ENCODE results near the gene TMBIM6.
"Not testable (repeated sequence)": the region's sequence is repeated elsewhere in the genome, so short reads cannot be mapped to it uniquely, and the experiment has no call there.

TMBIM6 gene

GRCh38 chr12:49721355-49721754, 20.0 kb upstream of the TMBIM6 start:
- in situ Hi-C loops (cut with MboI; ENCODE audit: low sequenced_read_pairs): not testable (repeated sequence)

DNA sequence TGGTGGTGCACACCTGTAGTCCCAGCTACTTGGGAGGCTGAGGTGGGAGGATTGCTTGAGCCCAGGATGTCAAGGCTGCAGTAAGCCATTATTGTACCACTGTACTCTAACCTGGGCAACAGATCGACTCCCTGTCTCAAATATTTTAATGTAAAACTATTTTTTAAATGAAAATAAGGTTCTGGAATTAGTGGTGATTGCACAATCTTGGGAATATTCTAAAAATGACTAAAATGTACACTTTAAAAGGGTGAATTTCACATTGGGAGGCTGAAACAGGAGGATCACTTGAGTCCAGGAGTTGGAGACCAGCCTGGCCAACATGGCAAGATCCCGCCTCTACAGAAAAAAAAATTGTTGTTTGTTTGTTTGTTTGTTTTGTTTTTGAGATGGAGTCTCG, 12.9 kb upstream of the TMBIM6 start:
- in situ Hi-C loops (cut with MboI; ENCODE audit: low sequenced_read_pairs): no loop called here

DNA sequence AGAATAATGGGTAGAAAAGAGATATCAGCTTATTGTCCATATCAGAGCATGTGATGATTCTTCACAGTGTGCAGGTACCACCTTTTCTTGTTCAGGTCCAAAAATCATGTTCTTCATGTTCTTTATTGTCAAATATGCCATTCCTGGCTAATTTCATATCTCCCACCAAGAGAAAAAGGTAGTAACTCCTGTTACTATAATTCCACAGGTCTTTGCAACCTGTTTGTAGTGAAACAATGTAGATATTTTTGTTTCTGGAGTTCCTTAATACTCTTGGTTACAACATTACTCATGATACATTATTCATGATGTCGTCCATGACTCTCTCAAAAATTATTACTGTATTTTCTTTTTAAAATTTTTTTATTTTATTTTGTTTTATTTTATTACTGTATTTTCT, 11.3 kb upstream of the TMBIM6 start:
- in situ Hi-C loops (cut with MboI; ENCODE audit: low sequenced_read_pairs): no loop called here

DNA sequence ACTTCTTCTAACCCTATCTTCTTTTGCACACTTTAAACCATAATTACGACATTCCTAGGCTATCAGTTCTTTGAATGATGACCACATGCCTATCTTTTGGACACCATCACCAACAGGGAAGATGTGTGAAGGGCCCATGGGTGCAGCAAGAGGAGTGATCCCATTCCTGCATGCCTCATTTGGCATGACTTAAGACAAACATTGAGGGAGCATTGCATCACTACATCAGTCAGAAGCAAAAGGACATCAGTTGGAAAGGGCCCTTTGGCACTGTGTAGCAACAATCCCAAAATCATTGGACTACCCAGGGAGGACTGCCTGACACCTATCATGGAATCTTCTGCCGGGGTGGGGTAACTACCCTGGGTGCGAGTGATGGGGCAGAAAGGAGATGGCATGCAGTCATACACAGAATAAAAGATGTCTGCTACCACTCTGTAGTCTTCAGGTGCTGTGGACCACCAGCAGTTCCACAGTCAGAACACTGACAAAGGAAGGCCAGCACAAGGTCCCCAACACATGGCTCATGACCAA, 10.7 kb upstream of the TMBIM6 start:
- in situ Hi-C loops (cut with MboI; ENCODE audit: low sequenced_read_pairs): no loop called here

DNA sequence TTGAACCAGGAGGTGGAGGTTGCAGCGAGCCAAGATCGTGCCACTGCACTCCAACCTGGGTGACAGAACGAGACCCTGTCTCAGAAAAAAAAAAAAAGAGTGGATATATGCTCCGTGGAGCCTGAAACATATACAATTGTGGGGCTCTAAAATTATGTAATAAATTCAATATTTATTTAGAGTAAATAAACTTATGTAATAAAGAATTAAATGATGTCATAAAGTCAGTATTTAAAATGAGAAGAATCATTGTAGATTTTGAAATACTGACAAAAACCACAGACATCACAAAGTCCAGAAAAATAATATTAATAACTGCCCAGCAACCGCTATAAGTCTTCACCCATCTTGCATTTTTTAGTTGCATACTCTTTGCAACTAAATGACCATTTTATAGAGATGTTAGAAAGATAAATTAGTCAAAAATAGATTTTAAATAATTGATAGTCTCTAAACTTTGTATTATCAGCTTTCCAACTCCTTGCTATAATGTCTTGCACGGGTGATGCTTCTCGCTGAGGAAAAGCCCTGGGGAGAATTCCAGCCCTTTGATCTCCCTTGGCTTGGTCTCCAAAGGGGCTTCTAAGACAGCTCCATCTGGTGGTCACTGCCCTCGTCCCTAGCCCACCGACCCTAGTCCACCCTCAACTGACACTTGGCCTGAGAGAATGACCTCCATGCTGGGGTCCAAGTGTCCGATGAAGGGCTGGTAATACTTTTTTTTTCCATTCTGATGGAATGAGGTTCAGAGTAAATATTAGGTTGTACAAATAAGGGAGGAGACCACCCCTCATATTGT, 7.9 kb upstream of the TMBIM6 start:
- in situ Hi-C loops (cut with MboI; ENCODE audit: low sequenced_read_pairs): no loop called here

DNA sequence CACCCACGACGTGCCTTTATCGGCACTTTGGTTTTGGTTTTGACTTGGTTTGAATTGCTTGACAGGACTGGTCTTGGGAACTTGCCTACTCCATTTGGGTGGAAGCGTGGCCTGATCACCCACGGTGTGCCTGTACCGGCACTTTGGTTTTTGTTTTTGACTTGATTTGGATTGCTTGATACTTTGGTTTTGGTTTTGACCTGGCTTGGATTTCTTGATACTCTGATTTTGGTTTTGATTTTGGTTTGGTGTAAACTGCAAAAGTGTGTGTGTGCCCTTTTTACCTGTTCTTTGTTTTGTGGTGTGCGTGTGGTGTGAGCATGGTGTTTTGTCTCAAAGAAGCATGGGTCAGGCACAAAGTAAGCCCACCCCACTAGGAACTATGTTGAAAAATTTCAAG, 6.5 kb upstream of the TMBIM6 start:
- in situ Hi-C loops (cut with MboI; ENCODE audit: low sequenced_read_pairs): not testable (repeated sequence)

- in situ Hi-C loops (cut with MboI; ENCODE audit: low sequenced_read_pairs): not testable (repeated sequence)
Observed at GRCh38 chr12:49738721-49739120, 2.6 kb upstream of the TMBIM6 start.

GRCh38 chr12:49740277-49740676, 1.1 kb upstream of the TMBIM6 start:
- in situ Hi-C loops (cut with MboI; ENCODE audit: low sequenced_read_pairs): not testable (repeated sequence)

GRCh38 chr12:49741882-49742620, 694 bp downstream of the TMBIM6 start:
- in situ Hi-C loops (cut with MboI; ENCODE audit: low sequenced_read_pairs): no loop called here

DNA sequence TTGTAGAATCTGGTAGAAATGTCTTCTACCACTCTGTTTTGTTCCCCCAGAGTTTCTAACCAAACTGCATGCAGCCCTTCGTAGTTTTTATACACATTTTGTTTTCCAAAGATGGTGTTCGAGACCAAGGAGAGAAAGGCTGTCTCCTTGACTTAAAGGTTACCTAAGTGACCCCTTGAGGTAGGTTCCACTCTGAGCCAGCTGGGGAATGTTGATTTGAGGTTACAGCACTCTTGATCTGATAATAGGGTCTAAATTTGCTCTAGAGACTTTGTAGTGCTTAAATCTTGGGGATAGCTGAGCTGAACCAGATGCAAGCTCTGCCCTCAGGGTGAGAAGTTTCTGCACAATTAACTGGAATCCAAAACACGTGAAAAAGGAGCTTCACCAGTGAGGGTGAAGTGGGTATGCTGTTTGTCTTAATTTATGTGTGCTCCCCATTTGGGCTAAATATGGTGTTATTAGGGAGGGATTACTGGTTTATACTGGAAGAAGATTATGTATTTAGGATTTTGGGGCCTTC, 3.1 kb downstream of the TMBIM6 start:
- in situ Hi-C loops (cut with MboI; ENCODE audit: low sequenced_read_pairs): no loop called here

GRCh38 chr12:49748306-49748705, 6.9 kb downstream of the TMBIM6 start:
- in situ Hi-C loops (cut with MboI; ENCODE audit: low sequenced_read_pairs): no loop called here

GRCh38 chr12:49748800-49749199, 7.4 kb downstream of the TMBIM6 start:
- in situ Hi-C loops (cut with MboI; ENCODE audit: low sequenced_read_pairs): no loop called here

DNA sequence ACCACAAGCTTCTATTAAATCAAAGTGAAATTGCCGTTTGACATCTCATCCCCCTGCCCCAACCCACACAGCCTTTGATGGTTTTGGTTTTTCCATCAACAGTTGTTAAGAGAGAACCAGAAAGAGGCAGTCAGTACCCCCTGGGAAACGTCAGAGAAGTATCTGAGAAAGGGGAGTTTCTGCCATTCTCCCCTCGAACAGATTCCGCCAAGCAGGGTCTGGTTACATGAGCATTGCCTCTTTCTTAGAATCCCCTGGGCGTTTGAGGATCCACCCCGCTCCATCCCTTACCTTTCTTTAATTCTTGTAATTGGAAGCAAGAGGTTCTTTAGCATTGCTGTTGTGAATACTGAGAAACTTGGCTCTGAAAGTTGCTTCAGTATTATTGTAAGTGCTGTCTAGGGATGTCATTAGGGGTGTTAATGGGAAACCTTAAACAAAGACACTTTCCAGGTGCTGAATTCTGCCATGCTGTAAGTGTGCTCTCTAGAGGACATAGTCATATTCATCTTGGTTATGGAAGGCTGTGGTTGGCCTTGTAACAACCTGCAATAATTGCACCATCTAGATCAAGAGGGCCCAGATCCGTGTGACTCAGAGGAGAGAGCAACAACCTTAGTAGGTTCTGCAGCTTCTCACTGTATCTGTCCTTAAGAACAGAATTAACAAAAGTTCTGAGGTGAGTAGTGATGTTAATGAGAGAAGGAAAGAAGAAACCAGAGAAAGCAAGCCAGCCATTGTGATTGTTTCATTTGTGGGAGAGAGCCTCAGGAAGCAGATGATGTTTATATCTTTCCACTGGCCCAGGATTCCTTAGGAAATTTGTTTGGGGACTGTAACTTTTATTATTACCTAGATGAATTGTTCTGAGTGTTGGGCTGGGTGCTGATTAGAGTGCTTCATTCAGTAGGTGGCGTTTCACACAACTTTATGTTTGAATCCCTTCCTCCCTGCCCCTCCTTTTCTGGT, 9.0 kb downstream of the TMBIM6 start:
- in situ Hi-C loops (cut with MboI; ENCODE audit: low sequenced_read_pairs): no loop called here

DNA sequence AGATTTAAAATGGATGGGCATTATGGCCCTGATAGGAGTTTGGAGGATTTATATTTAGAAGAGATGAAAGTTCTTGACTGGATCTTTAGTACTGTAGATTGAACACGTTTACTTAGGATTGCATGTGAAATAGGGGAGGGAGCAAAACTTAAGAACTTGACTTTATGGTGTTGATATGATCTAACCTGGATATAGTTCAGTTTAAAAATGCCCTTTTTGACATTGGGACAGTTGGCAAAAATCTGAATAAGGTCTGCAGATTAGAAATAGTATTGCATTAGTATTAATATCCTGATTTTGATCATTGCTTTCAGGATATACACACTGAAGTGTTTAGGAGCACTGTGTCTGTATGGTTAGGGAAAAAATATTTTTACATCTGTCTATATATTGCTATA, 9.6 kb downstream of the TMBIM6 start:
- in situ Hi-C loops (cut with MboI; ENCODE audit: low sequenced_read_pairs): no loop called here

- in situ Hi-C loops (cut with MboI; ENCODE audit: low sequenced_read_pairs): no loop called here
Observed at GRCh38 chr12:49761677-49762467, 20.5 kb downstream of the TMBIM6 start.

GRCh38 chr12:49762468-49762847, 21.1 kb downstream of the TMBIM6 start:
- in situ Hi-C loops (cut with MboI; ENCODE audit: low sequenced_read_pairs): no loop called here

DNA sequence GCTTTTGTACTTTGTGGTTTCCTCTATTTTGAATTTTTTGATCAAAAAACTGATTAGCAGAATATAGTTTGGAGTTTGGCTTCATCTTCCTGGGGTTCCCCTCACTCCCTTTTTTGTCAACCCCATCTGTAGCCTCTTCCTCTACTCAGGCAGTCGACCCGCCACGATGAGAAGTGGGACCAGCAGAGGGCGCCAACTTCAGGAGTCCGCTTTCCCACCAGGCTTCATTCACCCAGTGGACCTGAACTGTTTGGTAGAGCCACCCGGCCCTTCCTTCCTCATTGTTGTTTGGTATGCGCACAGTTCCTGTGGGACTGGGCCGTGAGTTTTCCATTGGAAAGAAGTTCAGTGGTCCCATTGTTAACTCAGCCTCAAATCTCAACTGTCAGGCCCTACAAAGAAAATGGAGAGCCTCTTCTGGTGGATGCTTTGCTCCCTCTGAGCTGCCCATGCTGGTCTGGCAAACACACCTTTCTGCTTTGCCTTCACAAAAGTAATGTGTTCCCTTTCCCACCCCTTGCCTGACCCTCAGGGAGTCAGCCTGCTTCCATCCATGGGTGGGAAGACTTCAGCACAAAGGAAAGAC, 21.7 kb downstream of the TMBIM6 start:
- in situ Hi-C loops (cut with MboI; ENCODE audit: low sequenced_read_pairs): no loop called here

GRCh38 chr12:49764126-49764525, 22.8 kb downstream of the TMBIM6 start:
- in situ Hi-C loops (cut with MboI; ENCODE audit: low sequenced_read_pairs): no loop called here

- in situ Hi-C loops (cut with MboI; ENCODE audit: low sequenced_read_pairs): no loop called here
Observed at GRCh38 chr12:49766115-49766455, 24.7 kb downstream of the TMBIM6 start.

DNA sequence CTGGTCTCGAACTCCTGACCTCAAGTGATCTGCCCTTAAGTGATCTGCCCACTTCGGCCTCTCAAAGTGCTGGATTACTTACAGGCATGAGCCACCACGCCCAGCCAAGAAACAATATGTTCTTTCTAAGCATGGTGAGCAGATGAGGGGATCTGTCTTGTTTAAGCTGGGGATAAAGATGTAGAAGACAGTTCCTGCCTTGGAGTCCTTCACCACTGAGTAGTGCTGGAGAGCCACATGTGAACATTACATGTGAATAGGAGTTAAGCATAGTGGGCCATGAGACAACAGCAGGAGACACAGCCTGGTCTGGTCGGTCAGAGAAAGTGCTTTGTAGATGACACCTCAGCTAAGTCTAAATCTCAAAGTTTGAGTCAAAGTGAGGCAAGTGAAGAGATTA, 26.0 kb downstream of the TMBIM6 start:
- in situ Hi-C loops (cut with MboI; ENCODE audit: low sequenced_read_pairs): no loop called here
